ENCODE results near the gene MRPL27. TPM values are rescaled to one million over a fixed set of nuclear protein-coding genes. Genes with fewer than 3 reads are reported as not detected.

Gene MRPL27
- total RNA-seq, 1 donor from 2014 or later = 77.2 TPM

GRCh38 chr17:50318501-50319285 lies 54.3 kb downstream of the MRPL27 start:
- H3K4me3 Mint-ChIP-seq (ENCODE audit: unreplicated experiment) = no peak overlapping the region
- H3K36me3 Mint-ChIP-seq (ENCODE audit: unreplicated experiment) = no peaks in the 10 kb centered on the region
- no peak for DNase-seq
- no peak overlapping the region for H3K27ac Mint-ChIP-seq (ENCODE audit: unreplicated experiment)
- H3K9me3 Mint-ChIP-seq (ENCODE audit: unreplicated experiment) = peaks cover 3% of the 10 kb centered on the region
- H3K27me3 Mint-ChIP-seq (ENCODE audit: unreplicated experiment) = no peaks in the 10 kb centered on the region
- peaks cover 4% of the 10 kb centered on the region for H3K4me1 Mint-ChIP-seq (ENCODE audit: low read depth, unreplicated experiment)
- no peak for TF ChIP-seq CTCF (IDR thresholded peaks at IDR 0.05; ENCODE audit: partially characterized antibody, unreplicated experiment)

Other genes with a start within 250 kb of the MRPL27 start
- gene SAMD14, start 243.0 kb downstream of the MRPL27 start, total RNA-seq (ENCODE audit: unreplicated experiment) = 95.0 TPM
- 74.0 TPM for gene PPP1R9B, start 222.5 kb downstream of the MRPL27 start, total RNA-seq (ENCODE audit: unreplicated experiment)
- gene SGCA, start 207.2 kb downstream of the MRPL27 start, total RNA-seq (ENCODE audit: unreplicated experiment) = 1.3 TPM
- gene COL1A1, start 171.6 kb downstream of the MRPL27 start, total RNA-seq (ENCODE audit: unreplicated experiment) = 10.1 TPM
- gene TMEM92, start 98.7 kb downstream of the MRPL27 start, total RNA-seq (ENCODE audit: unreplicated experiment) = not detected
- gene XYLT2, start 27.1 kb downstream of the MRPL27 start, total RNA-seq (ENCODE audit: unreplicated experiment) = 11.0 TPM
- gene EME1, start within 50 bp of the MRPL27 start, total RNA-seq (ENCODE audit: unreplicated experiment) = 4.7 TPM
- gene LRRC59, start 24.3 kb upstream of the MRPL27 start, total RNA-seq (ENCODE audit: unreplicated experiment) = 73.9 TPM
- gene ACSF2, start 53.0 kb upstream of the MRPL27 start, total RNA-seq (ENCODE audit: unreplicated experiment) = 52.2 TPM
- not detected for gene CHAD, start 95.7 kb upstream of the MRPL27 start, total RNA-seq (ENCODE audit: unreplicated experiment)
- 22.0 TPM for gene RSAD1, start 105.7 kb upstream of the MRPL27 start, total RNA-seq (ENCODE audit: unreplicated experiment)
- gene MYCBPAP, start 135.3 kb upstream of the MRPL27 start, total RNA-seq (ENCODE audit: unreplicated experiment) = 2.5 TPM
- 0.12 TPM for gene EPN3, start 159.6 kb upstream of the MRPL27 start, total RNA-seq (ENCODE audit: unreplicated experiment)
- 14.0 TPM for gene SPATA20, start 174.0 kb upstream of the MRPL27 start, total RNA-seq (ENCODE audit: unreplicated experiment)
- 2.2 TPM for gene CACNA1G, start 187.5 kb upstream of the MRPL27 start, total RNA-seq (ENCODE audit: unreplicated experiment)